PFSK-1 (cell line): ENCODE data around the gene LYPD6B.

ENCODE experiments used
- FOXP2 ChIP-seq: optimal IDR thresholded peaks from 2 replicates; pipeline ENCODE3; 2011; ENCODE audit warnings: borderline replicate concordance, control low read depth, inconsistent platforms; ENCODE audit not compliant: insufficient read depth; ENCODE audit errors: extremely low read length, extremely low read depth
- POLR2AphosphoS5 ChIP-seq: IDR thresholded peaks from 2 replicates; pipeline ENCODE4 v1.6.1; 2012; ENCODE audit warnings: low read depth, mild to moderate bottlenecking, control low read depth, low read length, moderate library complexity
- REST ChIP-seq, 2 experiments: IDR thresholded peaks; 2 replicates each; pipeline versions ENCODE4 v1.6.1 to v1.8.0; 2011 to 2012; ENCODE audit warnings: low read depth in 2 of 2, low read length in 2 of 2, control low read depth in 1 of 2, inconsistent platforms in 1 of 2, mild to moderate bottlenecking in 1 of 2, moderate library complexity in 1 of 2; ENCODE audit not compliant: insufficient read depth in 1 of 2
- SIN3A ChIP-seq: IDR thresholded peaks from 2 replicates; pipeline ENCODE4 v1.6.1; 2012; ENCODE audit warnings: mild to moderate bottlenecking, low read length, moderate library complexity, borderline replicate concordance; ENCODE audit not compliant: insufficient read depth
- TAF1 ChIP-seq: IDR thresholded peaks from 2 replicates; pipeline ENCODE4 v1.6.1; 2012; ENCODE audit warnings: low read length, control low read depth, borderline replicate concordance; ENCODE audit not compliant: insufficient read depth

GRCh38 chr2:149173220-149173619 lies 134.7 kb downstream of the LYPD6B start:
- no peak for TF ChIP-seq REST (IDR thresholded peaks at IDR 0.05; ENCODE audit: insufficient read depth in 1 of 2, low read depth in 2 of 2, low read length in 2 of 2)
- no peak for TF ChIP-seq POLR2AphosphoS5
- no peak for TF ChIP-seq TAF1
- no peak for TF ChIP-seq FOXP2
- TF ChIP-seq SIN3A: no peak
